HepG2 (cell line): ENCODE data around the gene DUS1L. TPM values are rescaled to one million over a fixed set of nuclear protein-coding genes. Genes with fewer than 3 reads are reported as not detected.

Experiments
- FOXP1 ChIP-seq, 2 experiments: fragments of 450-650 bp in 1 of 2; IDR thresholded peaks; 2 replicates each; pipeline ENCODE4 v1.6.1; 2017 to 2018; ENCODE audit warnings: antibody characterized with exemption in 1 of 2
- KLF16 ChIP-seq, 2 experiments: sonication (generic) in 1 of 2; formaldehyde crosslinking in 1 of 2; IDR thresholded peaks; 2 replicates each; pipeline versions ENCODE4 v1.6.1 to v1.8.0; 2016 to 2023; ENCODE audit warnings: missing genetic modification reagents in 2 of 2, missing compliant biosample characterization in 1 of 2
- LBX2 ChIP-seq: sonication (generic); formaldehyde crosslinking; IDR thresholded peaks from 2 replicates; pipeline ENCODE4 v1.5.0; 2020; ENCODE audit warnings: missing genetic modification reagents, mild to moderate bottlenecking, borderline replicate concordance
- NRL ChIP-seq: sonication (generic); formaldehyde crosslinking; IDR thresholded peaks from 2 replicates; pipeline ENCODE4 v1.5.0; 2020; ENCODE audit warnings: missing genetic modification reagents, mild to moderate bottlenecking, moderate library complexity, borderline replicate concordance
- RFX5 ChIP-seq: IDR thresholded peaks from 2 replicates; pipeline ENCODE4 v1.6.1; 2011; ENCODE audit warnings: low read depth, low read length, improper control_type of control experiment
- SAFB2 ChIP-seq: sonication (generic); formaldehyde crosslinking; IDR thresholded peaks from 2 replicates; pipeline ENCODE4 v1.5.1; 2020; ENCODE audit warnings: missing genetic modification reagents, low read depth, mild to moderate bottlenecking, borderline replicate concordance
- SALL1 ChIP-seq: sonication (generic); formaldehyde crosslinking; IDR thresholded peaks from 2 replicates; pipeline ENCODE4 v1.8.0; 2022; ENCODE audit warnings: mild to moderate bottlenecking, missing genetic modification reagents
- SMAD9 ChIP-seq: sonication (generic); formaldehyde crosslinking; IDR thresholded peaks from 2 replicates; pipeline ENCODE4 v1.5.1; 2020; ENCODE audit warnings: mild to moderate bottlenecking, missing genetic modification reagents
- YEATS4 ChIP-seq: sonication (generic); formaldehyde crosslinking; IDR thresholded peaks from 2 replicates; pipeline ENCODE4 v1.4.0; 2020; ENCODE audit warnings: missing genetic modification reagents, borderline replicate concordance
- ZBTB38 ChIP-seq: sonication (generic); formaldehyde crosslinking; IDR thresholded peaks from 2 replicates; pipeline ENCODE4 v1.5.1; 2020; ENCODE audit warnings: mild to moderate bottlenecking, missing genetic modification reagents
- ZNF205 ChIP-seq: IDR thresholded peaks from 2 replicates; pipeline ENCODE4 v1.6.1; 2018; ENCODE audit warnings: missing biosample characterization, missing genetic modification reagents
- ZNF282 ChIP-seq: fragments of 450-650 bp; IDR thresholded peaks from 2 replicates; pipeline ENCODE4 v1.6.1; 2018; ENCODE audit not compliant: partially characterized antibody
- polyA plus RNA-seq, 8 experiments: library from polyadenylated mRNA; depleted of rRNA in 3 of 8; stranded (reverse) in 7 of 8; unstranded in 1 of 8; fragments of >200 nt; fragmentation: Illumina TruSeq in 4 of 8; extraction: Trizol in 4 of 8; gene quantifications; 2 replicates each; pipeline versions ENCODE4 v1.2.1 to v1.2.3, GENCODE V29; 2011 to 2016; ENCODE audit warnings: low read depth in 4 of 8, missing spikeins in 1 of 8, mixed read lengths in 1 of 8; ENCODE audit not compliant: insufficient read depth in 1 of 8
- total RNA-seq, 5 experiments: library from RNA; depleted of rRNA; stranded (reverse); fragments of >200 nt; fragmentation: Illumina TruSeq; extraction: Trizol; gene quantifications; 2 replicates each; pipeline ENCODE4 v1.2.3, GENCODE V29; 2016; ENCODE audit warnings: low read depth in 1 of 5
- TF ChIP-seq, protein P1 (sequence below): sonication (generic); formaldehyde crosslinking; IDR thresholded peaks from 2 replicates; pipeline ENCODE4 v1.8.0; 2022; ENCODE audit warnings: missing genetic modification reagents, mild to moderate bottlenecking, borderline replicate concordance
- TF ChIP-seq, protein P2 (sequence below): sonication (generic); formaldehyde crosslinking; IDR thresholded peaks from 2 replicates; pipeline ENCODE4 v1.5.0; 2020; ENCODE audit warnings: mild to moderate bottlenecking, missing genetic modification reagents, borderline replicate concordance
- TF ChIP-seq, protein P3 (sequence below): sonication (generic); formaldehyde crosslinking; IDR thresholded peaks from 2 replicates; pipeline ENCODE4 v1.4.0; 2020; ENCODE audit warnings: missing genetic modification reagents

Gene DUS1L
- total and polyA plus RNA-seq, 2 of the 13 experiments (the other 11 are each of a cell fraction or from before 2014, with no cell fraction given) = 81.0 to 109 TPM

GRCh38 chr17:82098939-82099763 is 33.5 kb upstream of the DUS1L start (continued):
- TF ChIP-seq, protein P1, sequence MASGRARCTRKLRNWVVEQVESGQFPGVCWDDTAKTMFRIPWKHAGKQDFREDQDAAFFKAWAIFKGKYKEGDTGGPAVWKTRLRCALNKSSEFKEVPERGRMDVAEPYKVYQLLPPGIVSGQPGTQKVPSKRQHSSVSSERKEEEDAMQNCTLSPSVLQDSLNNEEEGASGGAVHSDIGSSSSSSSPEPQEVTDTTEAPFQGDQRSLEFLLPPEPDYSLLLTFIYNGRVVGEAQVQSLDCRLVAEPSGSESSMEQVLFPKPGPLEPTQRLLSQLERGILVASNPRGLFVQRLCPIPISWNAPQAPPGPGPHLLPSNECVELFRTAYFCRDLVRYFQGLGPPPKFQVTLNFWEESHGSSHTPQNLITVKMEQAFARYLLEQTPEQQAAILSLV = peak; percentile 49
- TF ChIP-seq FOXP1 (IDR thresholded peaks at IDR 0.05) (no peak), FOXP1 (CRISPR knock-in tag; IDR thresholded peaks at IDR 0.05) (no peak), KLF16 (CRISPR knock-in tag; IDR thresholded peaks at IDR 0.05) (no peak), LBX2 (CRISPR knock-in tag) (no peak), RFX5 (no peak), SMAD9 (0 out of 2 replicates have a peak, but pooled peaks have one; percentile 14), NRL (CRISPR knock-in tag) (peak; percentile 88; the same call in 1 of the 2 replicates), SALL1 (CRISPR knock-in tag) (no peak; the same call in 1 of the 2 replicates), ZNF282 (no peak), ZNF205 (CRISPR knock-in tag) (0 out of 2 replicates have a peak, but pooled peaks have one; percentile 30), YEATS4 (CRISPR knock-in tag) (no peak; the same call in 1 of the 2 replicates), ZBTB38 (CRISPR knock-in tag) (peak; percentile 98), SAFB2 (CRISPR knock-in tag) (0 out of 2 replicates have a peak, but pooled peaks have one; percentile 42)
- TF ChIP-seq, protein P2, sequence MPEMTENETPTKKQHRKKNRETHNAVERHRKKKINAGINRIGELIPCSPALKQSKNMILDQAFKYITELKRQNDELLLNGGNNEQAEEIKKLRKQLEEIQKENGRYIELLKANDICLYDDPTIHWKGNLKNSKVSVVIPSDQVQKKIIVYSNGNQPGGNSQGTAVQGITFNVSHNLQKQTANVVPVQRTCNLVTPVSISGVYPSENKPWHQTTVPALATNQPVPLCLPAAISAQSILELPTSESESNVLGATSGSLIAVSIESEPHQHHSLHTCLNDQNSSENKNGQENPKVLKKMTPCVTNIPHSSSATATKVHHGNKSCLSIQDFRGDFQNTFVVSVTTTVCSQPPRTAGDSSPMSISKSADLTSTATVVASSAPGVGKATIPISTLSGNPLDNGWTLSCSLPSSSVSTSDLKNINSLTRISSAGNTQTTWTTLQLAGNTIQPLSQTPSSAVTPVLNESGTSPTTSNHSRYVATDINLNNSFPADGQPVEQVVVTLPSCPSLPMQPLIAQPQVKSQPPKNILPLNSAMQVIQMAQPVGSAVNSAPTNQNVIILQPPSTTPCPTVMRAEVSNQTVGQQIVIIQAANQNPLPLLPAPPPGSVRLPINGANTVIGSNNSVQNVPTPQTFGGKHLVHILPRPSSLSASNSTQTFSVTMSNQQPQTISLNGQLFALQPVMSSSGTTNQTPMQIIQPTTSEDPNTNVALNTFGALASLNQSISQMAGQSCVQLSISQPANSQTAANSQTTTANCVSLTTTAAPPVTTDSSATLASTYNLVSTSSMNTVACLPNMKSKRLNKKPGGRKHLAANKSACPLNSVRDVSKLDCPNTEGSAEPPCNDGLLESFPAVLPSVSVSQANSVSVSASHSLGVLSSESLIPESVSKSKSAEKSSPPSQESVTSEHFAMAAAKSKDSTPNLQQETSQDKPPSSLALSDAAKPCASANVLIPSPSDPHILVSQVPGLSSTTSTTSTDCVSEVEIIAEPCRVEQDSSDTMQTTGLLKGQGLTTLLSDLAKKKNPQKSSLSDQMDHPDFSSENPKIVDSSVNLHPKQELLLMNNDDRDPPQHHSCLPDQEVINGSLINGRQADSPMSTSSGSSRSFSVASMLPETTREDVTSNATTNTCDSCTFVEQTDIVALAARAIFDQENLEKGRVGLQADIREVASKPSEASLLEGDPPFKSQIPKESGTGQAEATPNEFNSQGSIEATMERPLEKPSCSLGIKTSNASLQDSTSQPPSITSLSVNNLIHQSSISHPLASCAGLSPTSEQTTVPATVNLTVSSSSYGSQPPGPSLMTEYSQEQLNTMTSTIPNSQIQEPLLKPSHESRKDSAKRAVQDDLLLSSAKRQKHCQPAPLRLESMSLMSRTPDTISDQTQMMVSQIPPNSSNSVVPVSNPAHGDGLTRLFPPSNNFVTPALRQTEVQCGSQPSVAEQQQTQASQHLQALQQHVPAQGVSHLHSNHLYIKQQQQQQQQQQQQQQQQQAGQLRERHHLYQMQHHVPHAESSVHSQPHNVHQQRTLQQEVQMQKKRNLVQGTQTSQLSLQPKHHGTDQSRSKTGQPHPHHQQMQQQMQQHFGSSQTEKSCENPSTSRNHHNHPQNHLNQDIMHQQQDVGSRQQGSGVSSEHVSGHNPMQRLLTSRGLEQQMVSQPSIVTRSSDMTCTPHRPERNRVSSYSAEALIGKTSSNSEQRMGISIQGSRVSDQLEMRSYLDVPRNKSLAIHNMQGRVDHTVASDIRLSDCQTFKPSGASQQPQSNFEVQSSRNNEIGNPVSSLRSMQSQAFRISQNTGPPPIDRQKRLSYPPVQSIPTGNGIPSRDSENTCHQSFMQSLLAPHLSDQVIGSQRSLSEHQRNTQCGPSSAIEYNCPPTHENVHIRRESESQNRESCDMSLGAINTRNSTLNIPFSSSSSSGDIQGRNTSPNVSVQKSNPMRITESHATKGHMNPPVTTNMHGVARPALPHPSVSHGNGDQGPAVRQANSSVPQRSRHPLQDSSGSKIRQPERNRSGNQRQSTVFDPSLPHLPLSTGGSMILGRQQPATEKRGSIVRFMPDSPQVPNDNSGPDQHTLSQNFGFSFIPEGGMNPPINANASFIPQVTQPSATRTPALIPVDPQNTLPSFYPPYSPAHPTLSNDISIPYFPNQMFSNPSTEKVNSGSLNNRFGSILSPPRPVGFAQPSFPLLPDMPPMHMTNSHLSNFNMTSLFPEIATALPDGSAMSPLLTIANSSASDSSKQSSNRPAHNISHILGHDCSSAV (CRISPR knock-in tag) = no peak
- TF ChIP-seq, protein P3, sequence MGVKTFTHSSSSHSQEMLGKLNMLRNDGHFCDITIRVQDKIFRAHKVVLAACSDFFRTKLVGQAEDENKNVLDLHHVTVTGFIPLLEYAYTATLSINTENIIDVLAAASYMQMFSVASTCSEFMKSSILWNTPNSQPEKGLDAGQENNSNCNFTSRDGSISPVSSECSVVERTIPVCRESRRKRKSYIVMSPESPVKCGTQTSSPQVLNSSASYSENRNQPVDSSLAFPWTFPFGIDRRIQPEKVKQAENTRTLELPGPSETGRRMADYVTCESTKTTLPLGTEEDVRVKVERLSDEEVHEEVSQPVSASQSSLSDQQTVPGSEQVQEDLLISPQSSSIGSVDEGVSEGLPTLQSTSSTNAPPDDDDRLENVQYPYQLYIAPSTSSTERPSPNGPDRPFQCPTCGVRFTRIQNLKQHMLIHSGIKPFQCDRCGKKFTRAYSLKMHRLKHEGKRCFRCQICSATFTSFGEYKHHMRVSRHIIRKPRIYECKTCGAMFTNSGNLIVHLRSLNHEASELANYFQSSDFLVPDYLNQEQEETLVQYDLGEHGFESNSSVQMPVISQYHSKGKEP (CRISPR knock-in tag) = no peak
